ENCODE results near the gene ENKUR.
"Not testable (repeated sequence)": the region's sequence is repeated elsewhere in the genome, so short reads cannot be mapped to it uniquely, and the experiment has no call there.

The ENKUR gene

GRCh38 chr10:25014579-25014978 lies 1.4 kb downstream of the ENKUR start:
- in situ Hi-C loops (cut with HindIII; ENCODE audit: low pct_ligation_motif_present, low sequenced_read_pairs): no loop called here
- no peak overlapping the region for H3K4me3 ChIP-seq (ENCODE audit: low read depth, low read length)
- no peak overlapping the region for H3K27ac ChIP-seq
- no peak for TF ChIP-seq CTCF (IDR thresholded peaks at IDR 0.05; ENCODE audit: low read depth, low read length, missing control alignments)
- no peak for DNase-seq
- no peaks in the 10 kb centered on the region for H3K27me3 ChIP-seq (replicated peaks)
- no peaks in the 10 kb centered on the region for H3K36me3 ChIP-seq (replicated peaks)

GRCh38 chr10:25011591-25011990 lies 4.4 kb downstream of the ENKUR start:
- in situ Hi-C loops (cut with HindIII; ENCODE audit: low pct_ligation_motif_present, low sequenced_read_pairs); H3K27me3 ChIP-seq (replicated peaks); H3K36me3 ChIP-seq (replicated peaks); H3K27ac ChIP-seq; H3K4me3 ChIP-seq (ENCODE audit: low read depth, low read length); DNase-seq: not testable (repeated sequence)

GRCh38 chr10:24998044-24998443 lies 17.9 kb downstream of the ENKUR start:
- Histone ChIP-seq H3K27me3 (replicated peaks) (no peaks in the 10 kb centered on the region), H3K36me3 (replicated peaks) (no peaks in the 10 kb centered on the region), H3K4me3 (ENCODE audit: low read depth, low read length) (no peak overlapping the region), H3K27ac (no peak overlapping the region)
- no peak for TF ChIP-seq CTCF (IDR thresholded peaks at IDR 0.05; ENCODE audit: low read depth, low read length, missing control alignments)
- in situ Hi-C loops (cut with HindIII; ENCODE audit: low pct_ligation_motif_present, low sequenced_read_pairs): no loop called here
- no peak for DNase-seq

DNA sequence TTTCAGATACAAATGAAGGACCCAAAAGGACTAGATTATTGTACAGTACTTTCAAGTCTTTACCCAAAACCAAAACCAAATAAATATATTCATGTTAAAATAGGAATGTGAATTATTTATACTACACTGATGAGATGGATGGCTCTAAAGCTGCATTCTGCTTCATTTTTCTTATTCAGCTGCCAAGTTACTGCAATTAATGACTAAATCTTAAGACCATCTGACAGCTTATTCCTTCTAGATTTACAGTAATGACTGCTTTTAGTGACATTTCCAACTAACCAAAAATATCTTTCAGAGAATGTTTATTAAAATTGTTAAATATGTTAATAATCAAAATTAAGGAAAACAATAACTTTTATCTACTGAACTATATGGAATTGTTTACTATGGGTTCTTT lies 20.9 kb downstream of the ENKUR start:
- no peak overlapping the region for H3K27ac ChIP-seq
- no peaks in the 10 kb centered on the region for H3K36me3 ChIP-seq (replicated peaks)
- H3K27me3 ChIP-seq (replicated peaks): no peaks in the 10 kb centered on the region
- no peak overlapping the region for H3K4me3 ChIP-seq (ENCODE audit: low read depth, low read length)
- TF ChIP-seq CTCF (IDR thresholded peaks at IDR 0.05; ENCODE audit: low read depth, low read length, missing control alignments): no peak
- in situ Hi-C loops (cut with HindIII; ENCODE audit: low pct_ligation_motif_present, low sequenced_read_pairs): no loop called here
- DNase-seq: no peak

- no peak for DNase-seq
- no peak overlapping the region for H3K27ac ChIP-seq
- no peaks in the 10 kb centered on the region for H3K27me3 ChIP-seq (replicated peaks)
- H3K36me3 ChIP-seq (replicated peaks): no peaks in the 10 kb centered on the region
- no peak for TF ChIP-seq CTCF (IDR thresholded peaks at IDR 0.05; ENCODE audit: low read depth, low read length, missing control alignments)
- no peak overlapping the region for H3K4me3 ChIP-seq (ENCODE audit: low read depth, low read length)
- in situ Hi-C loops (cut with HindIII; ENCODE audit: low pct_ligation_motif_present, low sequenced_read_pairs): no loop called here
Observed at GRCh38 chr10:24993237-24993958, 22.6 kb downstream of the ENKUR start.

DNA sequence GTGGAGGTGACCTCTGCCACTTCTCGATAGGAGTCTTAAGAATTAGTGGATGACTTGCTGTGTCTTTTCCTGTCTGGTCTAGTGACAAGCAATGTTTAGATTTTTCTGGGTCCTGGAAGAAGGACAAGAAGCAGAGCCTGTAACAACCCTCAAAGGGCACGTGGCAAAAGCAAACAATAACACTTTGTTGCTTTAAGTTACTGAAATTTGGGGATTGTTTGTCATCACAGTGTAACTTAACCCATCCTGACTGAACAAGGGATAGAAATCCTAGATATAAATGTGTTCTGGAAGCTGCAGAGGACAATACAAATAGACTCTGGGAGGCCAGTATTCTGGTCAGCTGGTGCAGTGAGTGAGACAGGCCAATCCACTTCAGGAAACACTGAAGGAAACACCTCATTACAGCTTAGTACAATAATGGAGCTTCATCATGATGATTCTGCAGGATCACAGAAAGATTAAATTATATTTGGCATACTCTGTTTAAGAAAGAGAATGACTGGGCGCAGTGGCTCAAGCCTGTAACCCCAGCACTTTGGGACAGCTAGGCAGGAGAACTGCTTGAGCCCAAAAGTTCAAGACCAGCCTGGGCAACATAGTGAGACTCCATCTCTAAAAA lies 23.3 kb downstream of the ENKUR start:
- in situ Hi-C loops (cut with HindIII; ENCODE audit: low pct_ligation_motif_present, low sequenced_read_pairs): no loop called here
- H3K4me3 ChIP-seq (ENCODE audit: low read depth, low read length): no peak overlapping the region
- no peaks in the 10 kb centered on the region for H3K27me3 ChIP-seq (replicated peaks)
- no peaks in the 10 kb centered on the region for H3K36me3 ChIP-seq (replicated peaks)
- H3K27ac ChIP-seq: no peak overlapping the region
- TF ChIP-seq CTCF (IDR thresholded peaks at IDR 0.05; ENCODE audit: low read depth, low read length, missing control alignments): no peak
- no peak for DNase-seq
